GM23338 (cell line): Measurements from ENCODE around the gene KCNMA1. TPM values are rescaled to one million over a fixed set of nuclear protein-coding genes. Genes with fewer than 3 reads are reported as not detected.

Experiments
- ATAC-seq: fragments of 200-7000 bp; cut with Tn5 transposase; 3 replicates; pipeline ENCODE4 v1.9.1; 2020
- DNase-seq: peaks from one replicate; pipeline ENCODE4 v3.0.0-alpha.2; 2015; ENCODE audit warnings: low spot score
- H2AFZ ChIP-seq: fragments of 200-600 bp; sonication (generic); 2 replicates; pipeline ENCODE4 v1.8.0; 2016; ENCODE audit warnings: antibody characterized with exemption, mild to moderate bottlenecking, moderate library complexity
- H3F3A ChIP-seq: fragments of 200-600 bp; sonication (generic); replicated peaks from 2 replicates; pipeline ENCODE4 v1.8.0; 2017; ENCODE audit warnings: antibody characterized with exemption, mixed run types, low read depth
- H3K27ac ChIP-seq: fragments of 200-600 bp; sonication (generic); 2 replicates; pipeline ENCODE4 v1.6.1; 2016; ENCODE audit warnings: low read depth
- H3K27me3 ChIP-seq: fragments of 200-600 bp; sonication (generic); 2 replicates; pipeline ENCODE4 v1.8.0; 2016; ENCODE audit warnings: mild to moderate bottlenecking, mixed run types, moderate library complexity; ENCODE audit not compliant: insufficient read depth
- H3K36me3 ChIP-seq: fragments of 200-600 bp; sonication (generic); 2 replicates; pipeline ENCODE4 v1.8.0; 2016; ENCODE audit warnings: mild to moderate bottlenecking; ENCODE audit not compliant: insufficient read depth
- H3K4me1 ChIP-seq: fragments of 200-600 bp; sonication (generic); 2 replicates; pipeline ENCODE4 v1.8.0; 2016; ENCODE audit warnings: mild to moderate bottlenecking, moderate library complexity; ENCODE audit not compliant: insufficient read depth
- H3K4me2 ChIP-seq: fragments of 200-600 bp; sonication (generic); 2 replicates; pipeline ENCODE4 v1.7.1; 2017; ENCODE audit warnings: mixed run types
- H3K4me3 ChIP-seq: fragments of 200-600 bp; sonication (generic); 2 replicates; pipeline ENCODE4 v1.6.1; 2016; ENCODE audit warnings: mixed run types
- H3K79me2 ChIP-seq: fragments of 200-600 bp; sonication (generic); replicated peaks from 2 replicates; pipeline ENCODE4 v1.8.0; 2017; ENCODE audit warnings: mild to moderate bottlenecking; ENCODE audit not compliant: insufficient read depth
- H3K9me2 ChIP-seq: fragments of 200-600 bp; sonication (generic); 2 replicates; pipeline ENCODE4 v1.8.0; 2017; ENCODE audit not compliant: insufficient read depth
- H4K20me1 ChIP-seq: fragments of 200-600 bp; sonication (generic); replicated peaks from 2 replicates; pipeline ENCODE4 v1.8.0; 2017; ENCODE audit warnings: mild to moderate bottlenecking; ENCODE audit not compliant: insufficient read depth
- H3K27ac Mint-ChIP-seq: 2 replicates; pipeline ENCODE4 v1.8.0; 2020; ENCODE audit warnings: inconsistent platforms, mild to moderate bottlenecking, moderate library complexity, mixed read lengths
- H3K27me3 Mint-ChIP-seq: 3 replicates; pipeline ENCODE4 v1.8.0; 2022; ENCODE audit warnings: low read depth, mild to moderate bottlenecking, moderate library complexity, mixed read lengths, inconsistent platforms; ENCODE audit not compliant: insufficient read depth, poor library complexity
- H3K36me3 Mint-ChIP-seq: 3 replicates; pipeline ENCODE4 v1.8.0; 2021; ENCODE audit warnings: low read depth, mild to moderate bottlenecking, inconsistent platforms, moderate library complexity, mixed read lengths
- H3K4me1 Mint-ChIP-seq: 3 replicates; pipeline ENCODE4 v1.8.0; 2020; ENCODE audit warnings: mild to moderate bottlenecking, inconsistent platforms, mixed read lengths
- H3K4me3 Mint-ChIP-seq: 3 replicates; pipeline ENCODE4 v1.8.0; 2021; ENCODE audit warnings: moderate library complexity, mild to moderate bottlenecking, inconsistent platforms, mixed read lengths
- H3K9me3 Mint-ChIP-seq: 3 replicates; pipeline ENCODE4 v1.8.0; 2020; ENCODE audit warnings: moderate library complexity, mild to moderate bottlenecking, inconsistent platforms, mixed read lengths
- CREB1 ChIP-seq: fragments of 250-450 bp; sonication (Bioruptor Pico); IDR thresholded peaks from 2 replicates; pipeline ENCODE4 v1.5.0; 2020; ENCODE audit warnings: low read depth, mild to moderate bottlenecking, moderate library complexity
- EZH2 ChIP-seq: fragments of 200-600 bp; sonication (generic); IDR thresholded peaks from one replicate; pipeline ENCODE4 v1.8.0; 2017; ENCODE audit warnings: antibody characterized with exemption, mild to moderate bottlenecking, low read depth; ENCODE audit not compliant: unreplicated experiment
- EZH2phosphoT487 ChIP-seq: fragments of 200-600 bp; sonication (generic); IDR thresholded peaks from one replicate; pipeline ENCODE4 v1.8.1; 2018; ENCODE audit warnings: antibody characterized with exemption; ENCODE audit not compliant: unreplicated experiment
- JUNB ChIP-seq: IDR thresholded peaks from one replicate; pipeline ENCODE4 v1.6.1; 2016; ENCODE audit warnings: antibody characterized with exemption; ENCODE audit not compliant: unreplicated experiment
- NANOG ChIP-seq: IDR thresholded peaks from 2 replicates; pipeline ENCODE4 v1.6.1; 2016; ENCODE audit warnings: antibody characterized with exemption, borderline replicate concordance
- POLR2AphosphoS5 ChIP-seq: IDR thresholded peaks from 2 replicates; pipeline ENCODE4 v1.6.1; 2016; ENCODE audit warnings: antibody characterized with exemption, low read depth
- STAT1 ChIP-seq: IDR thresholded peaks from one replicate; pipeline ENCODE4 v1.6.1; 2016; ENCODE audit warnings: antibody characterized with exemption; ENCODE audit not compliant: unreplicated experiment
- ZNF114 ChIP-seq: fragments of 250-450 bp; sonication (Bioruptor Pico); IDR thresholded peaks from 2 replicates; pipeline ENCODE4 v1.5.0; 2020; ENCODE audit warnings: mild to moderate bottlenecking, moderate library complexity
- ZNF331 ChIP-seq: fragments of 250-450 bp; sonication (Bioruptor Pico); IDR thresholded peaks from 2 replicates; pipeline ENCODE4 v1.5.0; 2020; ENCODE audit warnings: low read depth, mild to moderate bottlenecking, moderate library complexity
- polyA plus RNA-seq: library from polyadenylated mRNA; unstranded; fragments of >200 nt; fragmentation: Nextera tagmentation; extraction: Ambion mirVana; gene quantifications from 2 replicates; pipeline ENCODE4 v1.2.1, GENCODE V29; 2016
- total RNA-seq: library from RNA; depleted of rRNA; stranded (reverse); fragments of >200 nt; shearing (Covaris generic); gene quantifications from 2 replicates; pipeline ENCODE4 v1.2.3, GENCODE V29; 2014
- TF ChIP-seq, protein P1 (sequence below), 2 experiments: fragments of 200-600 bp in 1 of 2; sonication (generic) in 1 of 2; conservative IDR thresholded peaks; 2 replicates each; pipeline versions ENCODE4 v1.5.1 to v1.6.1; 2016 to 2017; ENCODE audit warnings: antibody characterized with exemption in 2 of 2, low read depth in 2 of 2, mild to moderate bottlenecking in 2 of 2, moderate library complexity in 1 of 2
- TF ChIP-seq, protein P2 (sequence below): fragments of 250-450 bp; sonication (Bioruptor Pico); IDR thresholded peaks from 2 replicates; pipeline ENCODE4 v1.5.0; 2020; ENCODE audit warnings: mild to moderate bottlenecking, moderate library complexity
- TF ChIP-seq, protein P3 (sequence below): IDR thresholded peaks from one replicate; pipeline ENCODE4 v1.6.1; 2018; ENCODE audit warnings: antibody characterized with exemption; ENCODE audit not compliant: unreplicated experiment
- TF ChIP-seq, protein P4 (sequence below): IDR thresholded peaks from 2 replicates; pipeline ENCODE4 v1.6.1; 2016; ENCODE audit warnings: antibody characterized with exemption

The KCNMA1 gene
- total and polyA plus RNA-seq, 2 experiments from 2014 or later: 8.2 to 9.0 TPM

DNA sequence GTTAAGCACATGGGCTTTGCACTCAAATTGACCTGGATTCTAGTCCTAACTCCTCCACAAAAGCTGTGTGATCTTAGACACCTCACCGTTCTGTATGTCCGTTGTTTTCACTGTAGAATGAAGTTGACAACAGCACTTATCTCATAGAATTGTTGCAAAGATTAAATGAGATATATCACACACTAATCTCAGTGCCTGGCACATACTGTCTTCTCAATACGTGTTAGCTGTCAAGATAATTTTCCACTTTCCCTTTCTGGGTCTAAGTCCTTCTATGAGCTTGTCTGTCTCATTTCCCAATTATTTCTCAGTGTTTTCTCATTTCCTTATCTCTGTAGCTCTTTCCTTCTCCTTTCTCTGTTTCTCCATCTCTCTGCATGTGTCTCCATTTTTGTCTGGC, 296.6 kb downstream of the KCNMA1 start:
- Histone ChIP-seq H3K27me3 (no peaks in the 10 kb centered on the region), H3K27ac (no peak overlapping the region), H3K9me2 (peaks cover 9% of the 10 kb centered on the region), H3K36me3 (no peaks in the 10 kb centered on the region), H3F3A (no peaks in the 10 kb centered on the region), H3K4me3 (no peak overlapping the region), H3K4me1 (no peaks in the 10 kb centered on the region), H2AFZ (no peak overlapping the region), H3K79me2 (no peaks in the 10 kb centered on the region), H4K20me1 (no peaks in the 10 kb centered on the region), H3K4me2 (no peak overlapping the region)
- Mint-ChIP-seq H3K4me1 (no peaks in the 10 kb centered on the region; the same call in 2 of the 3 replicates), H3K4me3 (no peak overlapping the region), H3K27ac (no peak overlapping the region), H3K9me3 (no peaks in the 10 kb centered on the region; the same call in 2 of the 3 replicates), H3K36me3 (no peaks in the 10 kb centered on the region), H3K27me3 (no peaks in the 10 kb centered on the region)
- ATAC-seq (no peak), DNase-seq (no peak)
- TF ChIP-seq, protein P1, sequence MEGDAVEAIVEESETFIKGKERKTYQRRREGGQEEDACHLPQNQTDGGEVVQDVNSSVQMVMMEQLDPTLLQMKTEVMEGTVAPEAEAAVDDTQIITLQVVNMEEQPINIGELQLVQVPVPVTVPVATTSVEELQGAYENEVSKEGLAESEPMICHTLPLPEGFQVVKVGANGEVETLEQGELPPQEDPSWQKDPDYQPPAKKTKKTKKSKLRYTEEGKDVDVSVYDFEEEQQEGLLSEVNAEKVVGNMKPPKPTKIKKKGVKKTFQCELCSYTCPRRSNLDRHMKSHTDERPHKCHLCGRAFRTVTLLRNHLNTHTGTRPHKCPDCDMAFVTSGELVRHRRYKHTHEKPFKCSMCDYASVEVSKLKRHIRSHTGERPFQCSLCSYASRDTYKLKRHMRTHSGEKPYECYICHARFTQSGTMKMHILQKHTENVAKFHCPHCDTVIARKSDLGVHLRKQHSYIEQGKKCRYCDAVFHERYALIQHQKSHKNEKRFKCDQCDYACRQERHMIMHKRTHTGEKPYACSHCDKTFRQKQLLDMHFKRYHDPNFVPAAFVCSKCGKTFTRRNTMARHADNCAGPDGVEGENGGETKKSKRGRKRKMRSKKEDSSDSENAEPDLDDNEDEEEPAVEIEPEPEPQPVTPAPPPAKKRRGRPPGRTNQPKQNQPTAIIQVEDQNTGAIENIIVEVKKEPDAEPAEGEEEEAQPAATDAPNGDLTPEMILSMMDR (conservative IDR thresholded peaks at IDR 0.05; ENCODE audit: low read depth in 2 of 2): no peak
- TF ChIP-seq ZNF331 (no peak), NANOG (no peak), JUNB (no peak), EZH2phosphoT487 (no peak), STAT1 (no peak), CREB1 (CRISPR knock-in tag) (no peak), POLR2AphosphoS5 (no peak), ZNF114 (CRISPR knock-in tag) (no peak), EZH2 (no peak)
- TF ChIP-seq, protein P2, sequence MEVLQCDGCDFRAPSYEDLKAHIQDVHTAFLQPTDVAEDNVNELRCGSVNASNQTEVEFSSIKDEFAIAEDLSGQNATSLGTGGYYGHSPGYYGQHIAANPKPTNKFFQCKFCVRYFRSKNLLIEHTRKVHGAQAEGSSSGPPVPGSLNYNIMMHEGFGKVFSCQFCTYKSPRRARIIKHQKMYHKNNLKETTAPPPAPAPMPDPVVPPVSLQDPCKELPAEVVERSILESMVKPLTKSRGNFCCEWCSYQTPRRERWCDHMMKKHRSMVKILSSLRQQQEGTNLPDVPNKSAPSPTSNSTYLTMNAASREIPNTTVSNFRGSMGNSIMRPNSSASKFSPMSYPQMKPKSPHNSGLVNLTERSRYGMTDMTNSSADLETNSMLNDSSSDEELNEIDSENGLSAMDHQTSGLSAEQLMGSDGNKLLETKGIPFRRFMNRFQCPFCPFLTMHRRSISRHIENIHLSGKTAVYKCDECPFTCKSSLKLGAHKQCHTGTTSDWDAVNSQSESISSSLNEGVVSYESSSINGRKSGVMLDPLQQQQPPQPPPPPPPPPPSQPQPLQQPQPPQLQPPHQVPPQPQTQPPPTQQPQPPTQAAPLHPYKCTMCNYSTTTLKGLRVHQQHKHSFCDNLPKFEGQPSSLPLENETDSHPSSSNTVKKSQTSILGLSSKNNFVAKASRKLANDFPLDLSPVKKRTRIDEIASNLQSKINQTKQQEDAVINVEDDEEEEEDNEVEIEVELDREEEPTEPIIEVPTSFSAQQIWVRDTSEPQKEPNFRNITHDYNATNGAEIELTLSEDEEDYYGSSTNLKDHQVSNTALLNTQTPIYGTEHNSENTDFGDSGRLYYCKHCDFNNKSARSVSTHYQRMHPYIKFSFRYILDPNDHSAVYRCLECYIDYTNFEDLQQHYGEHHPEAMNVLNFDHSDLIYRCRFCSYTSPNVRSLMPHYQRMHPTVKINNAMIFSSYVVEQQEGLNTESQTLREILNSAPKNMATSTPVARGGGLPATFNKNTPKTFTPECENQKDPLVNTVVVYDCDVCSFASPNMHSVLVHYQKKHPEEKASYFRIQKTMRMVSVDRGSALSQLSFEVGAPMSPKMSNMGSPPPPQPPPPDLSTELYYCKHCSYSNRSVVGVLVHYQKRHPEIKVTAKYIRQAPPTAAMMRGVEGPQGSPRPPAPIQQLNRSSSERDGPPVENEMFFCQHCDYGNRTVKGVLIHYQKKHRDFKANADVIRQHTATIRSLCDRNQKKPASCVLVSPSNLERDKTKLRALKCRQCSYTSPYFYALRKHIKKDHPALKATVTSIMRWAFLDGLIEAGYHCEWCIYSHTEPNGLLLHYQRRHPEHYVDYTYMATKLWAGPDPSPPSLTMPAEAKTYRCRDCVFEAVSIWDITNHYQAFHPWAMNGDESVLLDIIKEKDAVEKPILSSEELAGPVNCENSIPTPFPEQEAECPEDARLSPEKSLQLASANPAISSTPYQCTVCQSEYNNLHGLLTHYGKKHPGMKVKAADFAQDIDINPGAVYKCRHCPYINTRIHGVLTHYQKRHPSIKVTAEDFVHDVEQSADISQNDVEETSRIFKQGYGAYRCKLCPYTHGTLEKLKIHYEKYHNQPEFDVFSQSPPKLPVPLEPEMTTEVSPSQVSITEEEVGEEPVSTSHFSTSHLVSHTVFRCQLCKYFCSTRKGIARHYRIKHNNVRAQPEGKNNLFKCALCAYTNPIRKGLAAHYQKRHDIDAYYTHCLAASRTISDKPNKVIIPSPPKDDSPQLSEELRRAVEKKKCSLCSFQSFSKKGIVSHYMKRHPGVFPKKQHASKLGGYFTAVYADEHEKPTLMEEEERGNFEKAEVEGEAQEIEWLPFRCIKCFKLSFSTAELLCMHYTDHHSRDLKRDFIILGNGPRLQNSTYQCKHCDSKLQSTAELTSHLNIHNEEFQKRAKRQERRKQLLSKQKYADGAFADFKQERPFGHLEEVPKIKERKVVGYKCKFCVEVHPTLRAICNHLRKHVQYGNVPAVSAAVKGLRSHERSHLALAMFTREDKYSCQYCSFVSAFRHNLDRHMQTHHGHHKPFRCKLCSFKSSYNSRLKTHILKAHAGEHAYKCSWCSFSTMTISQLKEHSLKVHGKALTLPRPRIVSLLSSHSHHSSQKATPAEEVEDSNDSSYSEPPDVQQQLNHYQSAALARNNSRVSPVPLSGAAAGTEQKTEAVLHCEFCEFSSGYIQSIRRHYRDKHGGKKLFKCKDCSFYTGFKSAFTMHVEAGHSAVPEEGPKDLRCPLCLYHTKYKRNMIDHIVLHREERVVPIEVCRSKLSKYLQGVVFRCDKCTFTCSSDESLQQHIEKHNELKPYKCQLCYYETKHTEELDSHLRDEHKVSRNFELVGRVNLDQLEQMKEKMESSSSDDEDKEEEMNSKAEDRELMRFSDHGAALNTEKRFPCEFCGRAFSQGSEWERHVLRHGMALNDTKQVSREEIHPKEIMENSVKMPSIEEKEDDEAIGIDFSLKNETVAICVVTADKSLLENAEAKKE: no peak
- TF ChIP-seq, protein P3, sequence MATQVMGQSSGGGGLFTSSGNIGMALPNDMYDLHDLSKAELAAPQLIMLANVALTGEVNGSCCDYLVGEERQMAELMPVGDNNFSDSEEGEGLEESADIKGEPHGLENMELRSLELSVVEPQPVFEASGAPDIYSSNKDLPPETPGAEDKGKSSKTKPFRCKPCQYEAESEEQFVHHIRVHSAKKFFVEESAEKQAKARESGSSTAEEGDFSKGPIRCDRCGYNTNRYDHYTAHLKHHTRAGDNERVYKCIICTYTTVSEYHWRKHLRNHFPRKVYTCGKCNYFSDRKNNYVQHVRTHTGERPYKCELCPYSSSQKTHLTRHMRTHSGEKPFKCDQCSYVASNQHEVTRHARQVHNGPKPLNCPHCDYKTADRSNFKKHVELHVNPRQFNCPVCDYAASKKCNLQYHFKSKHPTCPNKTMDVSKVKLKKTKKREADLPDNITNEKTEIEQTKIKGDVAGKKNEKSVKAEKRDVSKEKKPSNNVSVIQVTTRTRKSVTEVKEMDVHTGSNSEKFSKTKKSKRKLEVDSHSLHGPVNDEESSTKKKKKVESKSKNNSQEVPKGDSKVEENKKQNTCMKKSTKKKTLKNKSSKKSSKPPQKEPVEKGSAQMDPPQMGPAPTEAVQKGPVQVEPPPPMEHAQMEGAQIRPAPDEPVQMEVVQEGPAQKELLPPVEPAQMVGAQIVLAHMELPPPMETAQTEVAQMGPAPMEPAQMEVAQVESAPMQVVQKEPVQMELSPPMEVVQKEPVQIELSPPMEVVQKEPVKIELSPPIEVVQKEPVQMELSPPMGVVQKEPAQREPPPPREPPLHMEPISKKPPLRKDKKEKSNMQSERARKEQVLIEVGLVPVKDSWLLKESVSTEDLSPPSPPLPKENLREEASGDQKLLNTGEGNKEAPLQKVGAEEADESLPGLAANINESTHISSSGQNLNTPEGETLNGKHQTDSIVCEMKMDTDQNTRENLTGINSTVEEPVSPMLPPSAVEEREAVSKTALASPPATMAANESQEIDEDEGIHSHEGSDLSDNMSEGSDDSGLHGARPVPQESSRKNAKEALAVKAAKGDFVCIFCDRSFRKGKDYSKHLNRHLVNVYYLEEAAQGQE: no peak
- TF ChIP-seq, protein P4, sequence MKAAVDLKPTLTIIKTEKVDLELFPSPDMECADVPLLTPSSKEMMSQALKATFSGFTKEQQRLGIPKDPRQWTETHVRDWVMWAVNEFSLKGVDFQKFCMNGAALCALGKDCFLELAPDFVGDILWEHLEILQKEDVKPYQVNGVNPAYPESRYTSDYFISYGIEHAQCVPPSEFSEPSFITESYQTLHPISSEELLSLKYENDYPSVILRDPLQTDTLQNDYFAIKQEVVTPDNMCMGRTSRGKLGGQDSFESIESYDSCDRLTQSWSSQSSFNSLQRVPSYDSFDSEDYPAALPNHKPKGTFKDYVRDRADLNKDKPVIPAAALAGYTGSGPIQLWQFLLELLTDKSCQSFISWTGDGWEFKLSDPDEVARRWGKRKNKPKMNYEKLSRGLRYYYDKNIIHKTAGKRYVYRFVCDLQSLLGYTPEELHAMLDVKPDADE: no peak
